Measurements from ENCODE around the gene DYSF.

Gene DYSF

GRCh38 chr2:71526141-71526540 lies 72.8 kb downstream of the DYSF start:
- TF ChIP-seq, protein P1, sequence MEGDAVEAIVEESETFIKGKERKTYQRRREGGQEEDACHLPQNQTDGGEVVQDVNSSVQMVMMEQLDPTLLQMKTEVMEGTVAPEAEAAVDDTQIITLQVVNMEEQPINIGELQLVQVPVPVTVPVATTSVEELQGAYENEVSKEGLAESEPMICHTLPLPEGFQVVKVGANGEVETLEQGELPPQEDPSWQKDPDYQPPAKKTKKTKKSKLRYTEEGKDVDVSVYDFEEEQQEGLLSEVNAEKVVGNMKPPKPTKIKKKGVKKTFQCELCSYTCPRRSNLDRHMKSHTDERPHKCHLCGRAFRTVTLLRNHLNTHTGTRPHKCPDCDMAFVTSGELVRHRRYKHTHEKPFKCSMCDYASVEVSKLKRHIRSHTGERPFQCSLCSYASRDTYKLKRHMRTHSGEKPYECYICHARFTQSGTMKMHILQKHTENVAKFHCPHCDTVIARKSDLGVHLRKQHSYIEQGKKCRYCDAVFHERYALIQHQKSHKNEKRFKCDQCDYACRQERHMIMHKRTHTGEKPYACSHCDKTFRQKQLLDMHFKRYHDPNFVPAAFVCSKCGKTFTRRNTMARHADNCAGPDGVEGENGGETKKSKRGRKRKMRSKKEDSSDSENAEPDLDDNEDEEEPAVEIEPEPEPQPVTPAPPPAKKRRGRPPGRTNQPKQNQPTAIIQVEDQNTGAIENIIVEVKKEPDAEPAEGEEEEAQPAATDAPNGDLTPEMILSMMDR (IDR thresholded peaks at IDR 0.05; ENCODE audit: insufficient read depth, low read length, missing control alignments) = no peak
- ChIA-PET POLR2A (no interaction called here), CTCF (interaction anchor here (0.9 to 3.7 kb wide), 8 partner anchors 11 to 1219 kb away, joined by 3 to 18 read pairs (median 7); no protein-coding TSS in a partner anchor)
- H3K4me3 ChIP-seq (ENCODE audit: low read depth, low read length) = no peak overlapping the region
- no peak for DNase-seq (ENCODE audit: low read depth, low spot score)

- no peak overlapping the region for H3K4me3 ChIP-seq (ENCODE audit: low read depth, low read length)
- ChIA-PET CTCF (interaction anchor here (1.5 to 3.7 kb wide), 9 partner anchors 10 to 1360 kb away, joined by 3 to 18 read pairs (median 7); partner anchors contain the start of gene SPR), POLR2A (no interaction called here)
- TF ChIP-seq, protein P1 (IDR thresholded peaks at IDR 0.05; ENCODE audit: insufficient read depth, low read length, missing control alignments) = no peak
- no peak for DNase-seq (ENCODE audit: low read depth, low spot score)
Observed at GRCh38 chr2:71526975-71527374, 73.6 kb downstream of the DYSF start.

DNA sequence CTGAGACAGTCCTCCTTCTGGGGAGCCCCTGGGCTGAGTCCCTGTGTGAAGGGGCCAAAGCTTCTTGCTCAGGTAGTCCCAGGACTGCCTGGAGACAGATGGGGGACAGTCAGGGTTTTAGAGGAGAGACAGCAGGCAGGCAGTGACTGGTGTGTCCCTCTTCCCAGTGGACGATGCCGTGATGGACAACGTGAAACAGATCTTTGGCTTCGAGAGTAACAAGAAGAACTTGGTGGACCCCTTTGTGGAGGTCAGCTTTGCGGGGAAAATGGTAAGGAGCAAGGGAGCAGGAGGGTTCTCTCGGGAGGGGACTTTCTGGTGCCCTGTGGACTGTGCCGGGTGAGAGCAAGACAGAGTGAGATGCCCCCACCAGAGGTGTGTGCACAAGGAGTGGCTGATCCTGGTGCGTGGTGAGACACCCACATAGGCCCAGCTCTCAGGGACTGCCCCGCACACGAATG lies 74.8 kb downstream of the DYSF start:
- ChIA-PET POLR2A (no interaction called here), CTCF (interaction anchor here (1.5 to 3.7 kb wide), 6 partner anchors 9 to 1217 kb away, joined by 3 to 21 read pairs (median 7); no protein-coding TSS in a partner anchor)
- no peak for DNase-seq (ENCODE audit: low read depth, low spot score)
- TF ChIP-seq, protein P1 (IDR thresholded peaks at IDR 0.05; ENCODE audit: insufficient read depth, low read length, missing control alignments) = no peak
- no peak overlapping the region for H3K4me3 ChIP-seq (ENCODE audit: low read depth, low read length)

- H3K4me3 ChIP-seq (ENCODE audit: low read depth, low read length) = no peak overlapping the region
- ChIA-PET POLR2A (no interaction called here), CTCF (interaction anchor here (0.8 to 3.7 kb wide), 8 partner anchors 12 to 1051 kb away, joined by 3 to 21 read pairs (median 5); no protein-coding TSS in a partner anchor)
- DNase-seq (ENCODE audit: low read depth, low spot score) = no peak
- TF ChIP-seq, protein P1 (IDR thresholded peaks at IDR 0.05; ENCODE audit: insufficient read depth, low read length, missing control alignments) = no peak
Observed at GRCh38 chr2:71528749-71529148, 75.4 kb downstream of the DYSF start.

GRCh38 chr2:71530211-71530610 lies 76.8 kb downstream of the DYSF start:
- no peak for DNase-seq (ENCODE audit: low read depth, low spot score)
- TF ChIP-seq, protein P1 (IDR thresholded peaks at IDR 0.05; ENCODE audit: insufficient read depth, low read length, missing control alignments) = no peak
- ChIA-PET CTCF (interaction anchor here (0.8 to 3.7 kb wide), 17 partner anchors 10 to 1363 kb away, joined by 3 to 21 read pairs (median 4); partner anchors contain the start of gene SPR), POLR2A (no interaction called here)
- H3K4me3 ChIP-seq (ENCODE audit: low read depth, low read length) = no peak overlapping the region

DNA sequence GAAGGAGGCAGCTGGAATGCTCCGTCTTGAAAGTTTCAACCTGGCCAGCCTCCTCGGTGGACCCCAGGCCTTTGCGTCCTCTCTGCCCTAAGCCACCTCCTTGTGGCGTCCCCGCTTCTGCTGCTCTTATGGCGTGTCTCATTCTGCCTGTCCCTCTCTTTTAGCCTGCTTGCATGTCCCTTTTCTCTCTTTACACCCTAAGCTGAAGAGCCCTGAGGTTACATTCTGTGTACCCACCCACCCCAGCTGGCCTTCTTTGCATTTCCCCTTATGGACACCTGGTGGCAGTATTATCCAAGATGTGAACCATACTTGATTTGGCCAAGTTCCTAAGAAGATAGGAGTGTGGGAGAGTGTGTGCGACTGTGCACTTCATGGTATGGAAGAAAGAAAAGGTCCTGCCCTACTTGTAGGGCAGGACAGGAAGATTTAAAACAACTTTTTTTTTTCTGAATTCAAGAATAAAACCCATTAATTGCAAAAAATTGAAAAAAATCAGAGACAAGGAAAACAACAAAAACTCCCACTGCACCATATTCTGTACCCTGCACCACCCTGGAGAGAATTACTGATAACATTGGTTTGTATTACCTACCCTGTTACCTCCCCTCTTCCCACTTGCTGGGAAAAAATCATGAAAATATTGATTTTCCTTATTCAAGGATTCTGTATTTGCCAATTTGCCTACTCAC lies 77.4 kb downstream of the DYSF start:
- ChIA-PET POLR2A (no interaction called here), CTCF (interaction anchor here (0.8 to 3.7 kb wide), 14 partner anchors 10 to 1363 kb away, joined by 3 to 21 read pairs (median 4); partner anchors contain the start of gene SPR)
- TF ChIP-seq, protein P1 (IDR thresholded peaks at IDR 0.05; ENCODE audit: insufficient read depth, low read length, missing control alignments) = peak; percentile 45
- H3K4me3 ChIP-seq (ENCODE audit: low read depth, low read length) = no peak overlapping the region
- no peak for DNase-seq (ENCODE audit: low read depth, low spot score)

All from AG04449 (cell line).